Suprapubic skin (tissue), 4 donors: ENCODE results near the gene ADAM19. TPM values are rescaled to one million over a fixed set of nuclear protein-coding genes. Genes with fewer than 3 reads are reported as not detected.
"Not testable (repeated sequence)": the region's sequence is repeated elsewhere in the genome, so short reads cannot be mapped to it uniquely, and the experiment has no call there.

ENCODE experiments used
- DNase-seq, 2 donors: peaks; one replicate each; pipeline ENCODE4 v3.0.0-alpha.2; 2019; ENCODE audit warnings: low spot score in 2 of 2
- H3K27ac ChIP-seq: fragments of 200-600 bp; sonication (generic); one replicate; pipeline ENCODE4 v1.5.1; 2019
- H3K27me3 ChIP-seq: fragments of 200-600 bp; sonication (generic); one replicate; pipeline ENCODE4 v1.5.1; 2019
- H3K36me3 ChIP-seq: fragments of 200-600 bp; sonication (generic); one replicate; pipeline ENCODE4 v1.5.1; 2019
- H3K4me1 ChIP-seq: fragments of 200-600 bp; sonication (generic); one replicate; pipeline ENCODE4 v1.5.1; 2019
- H3K4me3 ChIP-seq: fragments of 200-600 bp; sonication (generic); one replicate; pipeline ENCODE4 v1.5.1; 2019; ENCODE audit warnings: mild to moderate bottlenecking
- H3K9me3 ChIP-seq: fragments of 200-600 bp; sonication (generic); one replicate; pipeline ENCODE4 v1.5.1; 2019
- CTCF ChIP-seq, 2 donors: fragments of 200-600 bp in 1 of 2; fragments of 450-650 bp in 1 of 2; sonication (generic) in 1 of 2; IDR thresholded peaks; one replicate each; pipeline ENCODE4 v1.5.1; 2016 to 2019; ENCODE audit warnings: antibody characterized with exemption in 2 of 2, mild to moderate bottlenecking in 1 of 2, moderate library complexity in 1 of 2
- EP300 ChIP-seq: sonication (generic); formaldehyde crosslinking; IDR thresholded peaks from one replicate; pipeline ENCODE4 v1.6.1; 2017; ENCODE audit warnings: antibody characterized with exemption
- POLR2A ChIP-seq, 2 donors: fragments of 450-650 bp; IDR thresholded peaks; one replicate each; pipeline ENCODE4 v1.6.1; 2017; ENCODE audit warnings: antibody characterized with exemption in 2 of 2, mild to moderate bottlenecking in 2 of 2, moderate library complexity in 2 of 2
- POLR2AphosphoS5 ChIP-seq, 3 donors: sonication (generic); formaldehyde crosslinking; IDR thresholded peaks; one replicate each; pipeline ENCODE4 v1.6.1; 2017; ENCODE audit warnings: antibody characterized with exemption in 3 of 3
- WGBS: methylation state at CpG from one replicate; pipeline ENCODE4 v1.1.5; 2018; 5-methylcytosine and 5-hydroxymethylcytosine counted together
- total RNA-seq, 4 donors: library from RNA; depleted of rRNA; stranded (reverse); fragments of >200 nt; gene quantifications; one replicate each; pipeline ENCODE4 v1.1.0, GENCODE V29; 2016

The ADAM19 gene
- total RNA-seq, 4 donors from 2014 or later = 0.42 to 2.6 (median 1.3) TPM

- 96% methylated on average over 4 of the region's 4 CpGs for WGBS
- Histone ChIP-seq H3K4me1 (no peaks in the 10 kb centered on the region), H3K9me3 (no peaks in the 10 kb centered on the region), H3K27me3 (no peaks in the 10 kb centered on the region), H3K4me3 (no peak overlapping the region), H3K36me3 (no peaks in the 10 kb centered on the region), H3K27ac (no peak overlapping the region)
- DNase-seq = no peak
- TF ChIP-seq POLR2AphosphoS5 (IDR thresholded peaks at IDR 0.05) (no peak), POLR2A (IDR thresholded peaks at IDR 0.05) (no peak), EP300 (no peak), CTCF (IDR thresholded peaks at IDR 0.05) (no peak)
Observed at GRCh38 chr5:157434096-157434495, 141.5 kb downstream of the ADAM19 start.

DNA sequence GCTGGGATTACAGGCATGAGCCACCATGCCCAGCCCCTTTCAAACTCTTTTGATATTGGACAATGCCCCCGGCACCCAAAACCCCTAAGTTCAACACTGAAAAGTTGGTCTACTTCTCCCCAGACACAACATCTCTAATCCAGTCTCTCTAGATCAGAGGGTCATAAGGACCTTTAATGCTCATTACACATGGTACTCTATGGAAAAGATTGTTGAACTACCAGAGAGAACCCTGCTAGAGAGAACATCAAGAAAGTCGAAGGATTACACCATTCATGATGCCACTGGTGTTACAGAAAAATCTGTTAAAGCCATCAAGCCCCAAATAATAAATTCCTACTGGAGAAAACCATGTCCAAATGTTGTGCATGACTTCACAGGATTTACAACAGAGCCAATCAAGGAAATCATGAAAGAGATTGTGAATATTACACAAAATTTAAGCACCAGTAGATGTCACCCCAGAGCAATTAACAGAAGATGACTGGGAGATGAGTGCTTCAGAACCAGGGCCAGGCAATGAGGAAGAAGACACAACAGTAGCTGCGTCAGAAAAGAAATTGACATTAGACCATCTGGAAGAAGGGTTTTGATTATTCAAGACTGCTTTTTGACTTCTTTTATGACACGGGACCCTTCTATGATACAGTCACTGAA is 143.9 kb downstream of the ADAM19 start:
- Histone ChIP-seq H3K9me3 (no peaks in the 10 kb centered on the region), H3K27ac (no peak overlapping the region), H3K4me1 (no peaks in the 10 kb centered on the region), H3K4me3 (no peak overlapping the region), H3K27me3 (no peaks in the 10 kb centered on the region), H3K36me3 (no peaks in the 10 kb centered on the region)
- no peak for DNase-seq
- 30% methylated on average over 4 of the region's 4 CpGs for WGBS
- no peak for TF ChIP-seq POLR2AphosphoS5 (IDR thresholded peaks at IDR 0.05)
- peak; percentile 36 to 42 for TF ChIP-seq CTCF (IDR thresholded peaks at IDR 0.05)
- TF ChIP-seq EP300 = no peak

DNA sequence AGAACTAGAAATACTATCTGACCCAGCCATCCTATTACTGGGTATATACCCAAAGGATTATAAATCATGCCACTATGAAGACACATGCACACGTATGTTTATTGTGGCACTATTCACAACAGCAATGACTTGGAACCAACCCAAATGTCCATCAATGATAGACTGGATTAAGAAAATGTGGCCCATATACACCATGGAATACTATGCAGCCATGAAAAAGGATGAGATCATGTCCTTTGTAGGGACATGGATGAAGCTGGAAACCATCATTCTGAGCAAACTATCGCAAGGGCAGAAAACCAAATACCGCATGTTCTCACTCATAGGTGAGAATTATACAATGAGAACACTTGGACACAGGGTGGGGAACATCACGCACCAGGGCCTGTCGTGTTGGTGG is 145.7 kb downstream of the ADAM19 start:
- H3K27me3 ChIP-seq, DNase-seq, H3K36me3 ChIP-seq, H3K27ac ChIP-seq, H3K4me3 ChIP-seq, H3K9me3 ChIP-seq, H3K4me1 ChIP-seq: not testable (repeated sequence)
- WGBS = 96% methylated on average over 5 of the region's 5 CpGs

Other genes starting within 250 kb of the ADAM19 start
- 100 to 1,000 TPM in 2 of 4 donors, 10 to 100 TPM in 2; 45.8 to 111 (median 86.6) TPM for gene NIPAL4, start 115.6 kb downstream of the ADAM19 start, total RNA-seq
- gene SOX30, start 76.7 kb upstream of the ADAM19 start, total RNA-seq = not detected
- not detected for gene C5orf52, start 95.8 kb upstream of the ADAM19 start, total RNA-seq
- 10 to 100 TPM in 2 of 4 donors, 1 to 10 TPM in 2; 5.1 to 14.5 (median 11.0) TPM for gene THG1L, start 155.6 kb upstream of the ADAM19 start, total RNA-seq
- 1 to 10 TPM; 2.9 to 5.2 (median 3.6) TPM for gene LSM11, start 167.9 kb upstream of the ADAM19 start, total RNA-seq